ENCODE results near the gene CYP4F12.

The CYP4F12 gene, protein sequence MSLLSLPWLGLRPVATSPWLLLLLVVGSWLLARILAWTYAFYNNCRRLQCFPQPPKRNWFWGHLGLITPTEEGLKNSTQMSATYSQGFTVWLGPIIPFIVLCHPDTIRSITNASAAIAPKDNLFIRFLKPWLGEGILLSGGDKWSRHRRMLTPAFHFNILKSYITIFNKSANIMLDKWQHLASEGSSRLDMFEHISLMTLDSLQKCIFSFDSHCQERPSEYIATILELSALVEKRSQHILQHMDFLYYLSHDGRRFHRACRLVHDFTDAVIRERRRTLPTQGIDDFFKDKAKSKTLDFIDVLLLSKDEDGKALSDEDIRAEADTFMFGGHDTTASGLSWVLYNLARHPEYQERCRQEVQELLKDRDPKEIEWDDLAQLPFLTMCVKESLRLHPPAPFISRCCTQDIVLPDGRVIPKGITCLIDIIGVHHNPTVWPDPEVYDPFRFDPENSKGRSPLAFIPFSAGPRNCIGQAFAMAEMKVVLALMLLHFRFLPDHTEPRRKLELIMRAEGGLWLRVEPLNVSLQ

DNA sequence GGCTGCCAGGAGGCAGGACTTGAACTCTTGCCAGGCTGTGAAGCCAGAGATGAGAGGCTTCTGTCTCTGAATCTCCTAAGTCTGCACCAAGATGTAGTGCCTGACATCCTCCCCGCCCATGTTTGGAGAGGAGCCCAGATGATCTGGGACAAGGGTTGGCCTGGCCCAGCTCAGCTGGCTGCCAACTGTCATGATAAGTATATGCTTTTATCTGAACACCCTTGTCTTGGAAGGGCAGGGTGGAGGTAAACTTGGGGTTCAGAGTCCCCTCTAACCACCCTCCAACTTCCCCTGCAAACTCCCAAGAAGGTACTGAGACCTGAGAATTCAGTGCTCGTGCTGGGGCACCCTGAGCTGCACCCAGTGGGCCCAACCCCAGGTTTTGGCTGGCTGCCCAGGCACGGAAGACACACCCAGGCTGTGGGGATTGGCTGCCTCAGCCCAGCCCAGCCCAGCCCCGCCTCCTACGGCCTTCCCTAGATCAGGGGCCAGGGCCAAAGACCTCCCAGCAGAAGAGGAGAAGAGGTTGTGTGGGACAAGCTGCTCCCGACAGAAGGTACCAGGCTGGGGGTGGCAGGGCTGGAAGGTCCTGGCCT lies at the start of gene CYP4F12:
Gene CYP4F12 (plus strand): TSS at position 508 of the 596 bp plus-strand sequence. CDS start 443 bp downstream, outside the sequence.
- DNase-seq (ENCODE audit: low spot score): no peak

DNA sequence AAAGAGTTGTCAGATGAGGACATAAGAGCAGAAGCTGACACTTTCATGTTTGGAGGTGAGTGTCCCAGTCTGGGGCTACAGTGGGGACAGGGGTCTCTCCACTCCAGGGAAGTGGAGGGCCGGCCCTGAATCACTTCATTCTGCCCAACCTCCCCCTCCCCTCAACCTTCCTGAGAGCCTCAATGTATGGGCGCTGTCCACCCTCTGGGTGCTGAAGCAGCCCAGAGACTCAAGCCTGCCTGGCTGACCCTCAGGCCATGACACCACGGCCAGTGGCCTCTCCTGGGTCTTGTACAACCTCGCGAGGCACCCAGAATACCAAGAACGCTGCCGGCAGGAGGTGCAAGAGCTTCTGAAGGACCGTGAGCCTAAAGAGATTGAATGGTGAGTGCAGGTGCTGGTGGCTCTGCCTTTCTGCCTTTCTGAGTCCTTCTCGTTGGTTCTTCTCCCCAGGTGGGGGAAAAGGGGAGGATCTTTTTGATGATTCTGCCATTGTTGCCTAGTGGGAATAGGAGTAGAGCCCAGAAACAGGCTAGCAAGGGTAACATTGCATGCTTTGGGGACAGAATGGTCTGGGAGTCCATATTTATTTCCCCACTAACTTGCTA lies 49.1 kb upstream of the CYP4F12 start:
- no peak for DNase-seq (ENCODE audit: low spot score)

DNA sequence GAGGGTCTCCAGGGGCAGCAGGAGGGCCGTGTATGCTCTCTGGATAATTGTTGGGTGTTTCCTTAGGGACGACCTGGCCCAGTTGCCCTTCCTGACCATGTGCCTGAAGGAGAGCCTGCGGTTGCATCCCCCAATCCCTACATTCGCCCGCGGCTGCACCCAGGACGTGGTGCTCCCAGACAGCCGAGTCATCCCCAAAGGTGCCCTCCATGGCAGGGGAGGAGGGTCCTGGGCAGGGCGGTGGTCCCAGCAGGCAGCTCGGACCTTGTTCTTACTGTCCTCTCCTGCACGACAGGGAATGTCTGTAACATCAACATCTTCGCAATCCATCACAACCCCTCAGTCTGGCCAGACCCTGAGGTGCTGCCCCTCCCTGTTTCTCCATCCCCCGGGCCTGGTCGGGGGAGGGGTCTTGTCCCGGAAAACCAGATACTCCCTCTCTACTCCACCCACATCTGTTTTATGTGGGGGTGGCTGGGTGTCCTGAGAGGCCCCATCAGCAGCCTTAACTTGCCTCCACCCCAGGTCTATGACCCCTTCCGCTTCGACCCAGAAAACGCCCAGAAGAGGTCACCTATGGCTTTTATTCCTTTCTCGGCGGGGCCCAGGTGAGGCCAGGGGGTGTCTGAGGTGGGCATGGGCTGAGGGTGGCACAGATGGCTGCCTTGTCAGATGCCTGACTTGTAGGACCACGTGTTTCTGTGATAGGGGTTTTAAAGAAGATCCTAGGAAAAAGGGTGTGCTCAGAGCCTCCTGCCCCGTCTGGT lies 44.5 kb upstream of the CYP4F12 start:
- no peak for DNase-seq (ENCODE audit: low spot score)

DNA sequence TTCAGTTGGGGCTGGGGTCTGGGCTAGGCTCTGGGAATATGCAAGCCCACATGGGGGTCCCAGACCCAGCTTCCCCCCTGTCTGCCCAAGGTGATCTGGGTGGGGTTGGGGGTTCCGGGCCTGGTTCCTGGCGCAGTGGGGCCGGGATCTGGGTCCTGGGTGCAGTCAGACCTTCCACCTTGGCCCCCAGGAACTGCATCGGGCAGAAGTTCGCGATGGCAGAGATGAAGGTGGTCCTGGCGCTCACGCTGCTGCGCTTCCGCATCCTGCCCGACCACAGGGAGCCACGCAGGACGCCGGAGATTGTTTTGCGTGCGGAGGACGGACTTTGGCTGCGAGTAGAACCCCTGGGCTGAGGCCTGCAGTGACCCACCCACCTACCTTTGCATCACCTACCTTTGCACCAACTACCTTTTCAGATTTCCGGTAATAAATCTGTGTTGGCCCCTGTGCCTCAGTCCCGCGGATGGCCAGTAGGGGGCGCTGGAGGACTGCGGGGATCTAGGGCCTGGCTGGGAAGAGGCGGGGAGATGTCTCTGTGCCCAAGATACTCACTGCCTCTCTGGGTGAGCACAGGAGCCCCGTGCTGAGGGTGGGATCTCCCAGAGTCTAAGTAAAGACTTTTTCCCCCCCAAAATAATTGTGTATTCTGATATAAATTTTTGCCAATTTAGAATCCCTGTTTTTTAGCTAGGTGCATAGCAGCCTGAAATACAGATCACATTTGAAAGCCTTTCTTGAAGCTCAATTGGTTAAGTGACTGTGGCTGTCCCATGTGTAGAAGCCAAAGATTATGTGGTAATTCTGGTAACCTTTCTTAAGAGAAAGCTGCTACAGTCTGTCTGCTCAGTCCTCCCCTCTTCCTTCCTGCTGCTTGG lies 43.6 kb upstream of the CYP4F12 start:
- peak; percentile 75 for DNase-seq (ENCODE audit: low spot score)

DNA sequence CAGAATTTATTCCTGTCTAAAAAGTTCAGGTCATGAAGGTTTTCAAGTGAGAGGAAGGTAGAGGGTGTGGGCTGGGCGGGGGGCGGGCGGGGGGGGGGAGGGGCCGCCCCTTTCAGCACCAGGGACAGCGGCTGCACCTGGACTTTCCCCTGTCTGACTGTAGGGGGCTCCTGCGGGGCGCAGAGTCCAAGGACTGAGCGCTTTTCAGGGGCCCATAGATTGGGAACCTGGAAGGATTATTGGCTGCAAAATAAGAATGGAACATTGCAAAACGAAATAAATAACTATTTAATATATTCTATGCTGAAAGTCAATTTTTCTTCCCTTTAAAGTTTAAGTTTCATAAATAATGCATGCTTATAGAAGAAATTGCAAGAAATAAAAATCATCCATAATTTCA lies 41.1 kb upstream of the CYP4F12 start:
- peak; percentile 20 for DNase-seq (ENCODE audit: low spot score)

DNA sequence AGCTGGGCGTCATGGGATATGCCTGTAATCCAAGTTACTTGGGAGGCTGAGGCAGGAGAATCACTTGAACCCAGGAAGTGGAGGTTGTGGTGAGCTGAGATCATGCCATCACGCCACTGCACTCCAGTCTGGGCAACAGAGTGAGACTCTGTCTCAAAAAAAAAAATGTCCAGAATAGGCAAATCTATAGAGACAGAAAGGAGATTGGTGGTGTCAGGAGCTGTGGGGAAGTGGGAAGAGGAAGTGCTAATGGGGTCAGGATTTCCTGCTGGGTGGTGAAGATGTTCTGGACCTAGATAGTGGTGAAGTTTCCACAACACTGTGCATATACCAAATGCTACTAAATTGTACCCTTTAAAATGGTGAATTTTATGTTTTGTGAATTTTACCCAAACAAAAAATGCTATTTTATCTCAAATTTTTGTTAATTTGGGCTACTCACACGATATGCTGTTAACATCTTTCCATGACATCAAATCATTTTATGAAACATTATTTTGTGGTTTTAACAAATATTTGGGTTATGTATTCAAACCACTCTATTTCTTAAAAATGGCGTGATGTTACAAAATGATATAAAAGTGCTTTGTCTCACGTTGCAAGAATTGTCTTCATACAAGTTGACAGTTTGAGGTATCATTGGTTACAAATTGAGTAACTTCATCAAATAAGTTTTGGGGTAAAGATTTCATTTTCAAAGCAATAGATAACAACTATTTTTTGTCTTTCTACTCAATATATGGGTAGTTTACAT lies 39.6 kb upstream of the CYP4F12 start:
- no peak for DNase-seq (ENCODE audit: low spot score)

DNA sequence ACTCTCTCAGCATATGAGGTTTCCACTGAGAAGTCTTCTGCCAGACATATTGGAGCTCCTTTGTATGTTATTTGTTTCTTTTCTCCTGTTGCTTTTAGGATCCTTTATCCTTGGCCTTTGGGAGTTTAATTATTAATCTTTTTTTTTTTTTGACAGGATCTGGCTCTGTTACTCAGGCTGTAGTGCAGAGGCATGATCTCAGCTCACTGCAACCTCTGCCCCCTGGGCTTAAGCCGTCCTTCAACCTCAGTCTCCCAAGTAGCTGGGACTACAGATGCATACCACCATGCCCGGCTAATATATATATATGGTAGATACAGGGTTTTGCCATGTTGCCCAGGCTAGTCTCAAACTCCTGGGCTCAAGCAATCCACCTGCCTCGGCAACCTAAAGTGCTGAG lies 38.8 kb upstream of the CYP4F12 start:
- DNase-seq (ENCODE audit: low spot score): no peak

DNA sequence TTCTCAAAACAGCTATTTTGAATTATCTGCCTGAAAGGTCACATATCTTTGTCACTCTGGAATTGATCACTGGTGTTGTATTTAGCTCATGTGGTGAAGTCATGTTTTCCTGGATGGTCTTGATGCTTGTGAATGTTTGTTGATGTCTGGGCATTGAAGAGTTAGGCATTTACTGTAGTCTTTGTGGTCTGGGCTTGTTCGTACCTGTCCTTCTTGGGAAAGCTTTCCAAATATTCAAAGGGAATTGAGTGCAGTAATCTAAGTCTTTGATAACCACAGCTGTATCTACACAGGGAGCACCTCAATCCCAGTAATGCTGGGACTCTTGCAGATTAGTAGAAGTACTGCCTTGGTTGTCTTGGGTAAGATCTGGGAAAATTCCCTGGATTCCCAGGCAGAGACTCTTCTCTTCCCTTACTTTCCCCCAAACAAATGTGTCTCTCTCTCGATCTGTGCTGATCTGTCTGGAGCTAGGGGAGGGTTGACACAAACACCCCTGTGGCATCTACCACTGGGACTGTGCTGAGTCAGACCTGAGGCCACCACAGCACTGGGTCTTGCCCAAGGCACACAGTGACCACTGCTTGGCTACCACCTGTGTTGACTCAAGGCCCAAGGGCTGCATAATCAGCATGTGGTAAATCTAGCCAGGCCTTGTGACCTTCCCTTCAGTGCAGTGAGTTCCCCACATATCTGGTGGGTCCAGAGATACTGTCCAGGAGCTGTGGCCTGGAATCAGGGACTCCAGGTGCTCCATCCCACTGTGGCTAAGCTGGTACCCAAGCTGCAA lies 37.7 kb upstream of the CYP4F12 start:
- DNase-seq (ENCODE audit: low spot score): no peak

DNA sequence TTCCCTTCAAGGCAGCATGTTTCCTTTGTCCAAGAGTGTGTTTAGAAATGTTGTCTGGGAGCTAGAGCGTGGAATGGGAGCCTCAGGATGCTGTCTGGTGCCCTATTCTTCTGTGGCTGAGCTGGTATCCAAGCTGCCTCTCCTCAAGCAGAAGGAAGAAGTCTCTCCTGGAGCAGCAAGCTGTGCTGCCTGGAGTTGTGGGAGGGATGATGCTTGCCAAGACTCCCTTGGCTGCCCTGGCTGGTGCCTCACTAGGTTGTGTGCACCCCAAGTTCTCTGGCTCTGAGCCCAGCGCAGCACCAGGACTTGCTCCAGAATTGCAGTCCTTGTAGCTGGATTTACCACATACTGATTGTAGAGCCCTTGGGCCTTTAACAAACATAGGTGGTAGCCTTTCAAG lies 36.9 kb upstream of the CYP4F12 start:
- DNase-seq (ENCODE audit: low spot score): no peak

DNA sequence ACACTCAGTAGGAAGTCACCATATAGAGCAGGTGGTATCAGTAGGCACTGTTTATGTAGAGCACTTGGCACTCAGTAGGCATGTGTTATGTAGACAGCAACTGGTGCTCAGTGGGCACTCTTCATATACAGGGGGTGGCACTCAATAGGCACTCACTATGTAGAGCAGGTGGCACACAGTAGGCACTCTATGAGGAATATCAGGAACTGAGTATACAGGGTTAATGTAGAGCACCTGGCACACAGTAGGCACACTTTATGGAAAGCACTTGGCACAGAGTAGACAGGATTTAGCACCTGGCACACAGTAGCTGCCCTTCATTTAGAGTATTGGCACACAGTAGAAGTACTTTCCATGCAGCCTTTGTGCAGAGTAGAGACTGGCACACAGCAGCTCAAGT lies 33.3 kb upstream of the CYP4F12 start:
- DNase-seq (ENCODE audit: low spot score): no peak

DNA sequence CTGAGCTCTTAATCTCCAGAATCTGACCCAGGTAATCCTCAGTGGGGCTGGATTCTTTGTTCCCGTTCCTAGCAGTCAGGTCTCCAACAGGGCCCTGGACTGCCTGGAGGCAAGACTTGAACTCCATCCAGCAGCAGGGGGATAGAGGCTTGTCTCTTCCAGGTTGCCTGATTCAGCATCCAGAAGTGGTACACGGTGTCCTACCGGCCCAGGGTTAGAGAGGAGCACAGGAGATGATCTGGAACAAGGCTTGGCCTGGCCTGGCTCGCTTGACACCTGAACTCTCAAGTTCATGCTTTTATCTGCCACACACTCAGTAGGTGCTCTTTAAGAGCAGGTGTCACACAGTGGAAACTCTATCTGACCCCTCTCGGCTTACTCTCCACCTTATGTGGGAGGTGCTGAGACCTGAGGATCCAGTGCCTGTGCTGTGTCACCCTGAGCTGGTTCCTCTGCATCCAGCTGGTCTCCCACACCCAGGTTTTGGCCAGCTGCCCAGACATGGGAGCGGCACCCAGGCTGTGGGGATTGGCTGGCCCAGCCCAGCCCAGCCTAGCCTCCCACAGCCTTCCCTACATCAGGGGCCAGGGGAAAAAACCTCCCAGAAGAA lies 32.5 kb upstream of the CYP4F12 start, which contains the start of gene CYP4F3:
Gene CYP4F3 (plus strand): TSS at position 604 of the 610 bp plus-strand sequence. CDS start 519 bp downstream, outside the sequence.
- DNase-seq (ENCODE audit: low spot score): no peak

DNA sequence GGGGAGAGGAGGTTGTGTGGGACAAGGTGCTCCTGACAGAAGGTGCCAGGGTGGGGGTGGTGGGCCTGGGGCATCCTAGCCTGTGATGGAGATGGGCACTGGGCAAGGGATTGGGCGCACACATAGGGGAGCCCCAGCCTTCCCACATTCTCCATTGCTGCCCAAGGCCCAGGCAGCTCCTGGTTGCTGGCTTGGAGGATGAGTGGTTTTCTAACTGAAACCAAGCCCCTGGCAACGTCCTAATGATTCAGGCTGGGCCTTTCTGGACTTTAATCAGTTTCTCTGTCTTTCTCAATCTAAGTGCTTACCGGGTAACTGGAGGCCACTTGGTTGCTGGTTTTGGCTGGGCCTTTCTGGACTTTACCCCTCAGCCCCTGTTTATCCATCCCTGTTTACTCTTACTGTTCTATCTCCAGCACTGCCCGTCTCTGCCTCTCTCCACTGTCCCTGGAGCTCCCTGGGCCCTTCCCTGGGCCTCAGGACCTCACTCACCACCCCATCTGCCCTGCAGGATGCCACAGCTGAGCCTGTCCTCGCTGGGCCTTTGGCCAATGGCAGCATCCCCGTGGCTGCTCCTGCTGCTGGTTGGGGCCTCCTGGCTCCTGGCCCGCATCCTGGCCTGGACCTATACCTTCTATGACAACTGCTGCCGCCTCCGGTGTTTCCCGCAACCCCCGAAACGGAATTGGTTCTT lies 31.8 kb upstream of the CYP4F12 start:
- DNase-seq (ENCODE audit: low spot score): no peak

DNA sequence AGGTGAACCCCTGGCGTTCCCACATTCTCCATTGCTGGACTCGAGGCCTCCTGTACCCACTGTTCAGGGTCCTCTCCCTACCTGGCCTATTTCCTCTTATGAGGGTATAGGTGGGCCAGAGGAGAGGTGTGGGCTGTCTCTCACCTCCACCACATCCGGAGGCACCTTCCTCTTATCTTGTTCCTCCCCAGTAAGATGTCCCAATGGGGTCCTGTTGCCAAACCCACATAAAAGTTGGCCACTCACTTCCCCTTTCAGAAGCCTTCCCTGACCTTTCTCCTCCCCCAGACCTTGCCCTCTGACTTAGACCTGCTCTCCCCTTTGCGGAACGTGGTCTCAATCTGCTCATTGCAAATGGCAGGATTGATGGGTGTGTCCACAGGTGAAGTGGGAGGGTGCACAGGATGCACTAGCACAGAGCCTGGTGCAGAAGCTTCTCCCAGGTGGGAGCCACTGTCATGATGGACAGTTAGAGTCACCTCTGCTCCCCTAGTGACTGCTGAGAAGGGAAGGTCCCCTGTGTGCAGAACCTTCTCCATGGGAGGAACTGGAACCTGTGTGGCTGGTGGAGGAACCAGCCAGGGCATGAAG lies 30.9 kb upstream of the CYP4F12 start:
- no peak for DNase-seq (ENCODE audit: low spot score)

DNA sequence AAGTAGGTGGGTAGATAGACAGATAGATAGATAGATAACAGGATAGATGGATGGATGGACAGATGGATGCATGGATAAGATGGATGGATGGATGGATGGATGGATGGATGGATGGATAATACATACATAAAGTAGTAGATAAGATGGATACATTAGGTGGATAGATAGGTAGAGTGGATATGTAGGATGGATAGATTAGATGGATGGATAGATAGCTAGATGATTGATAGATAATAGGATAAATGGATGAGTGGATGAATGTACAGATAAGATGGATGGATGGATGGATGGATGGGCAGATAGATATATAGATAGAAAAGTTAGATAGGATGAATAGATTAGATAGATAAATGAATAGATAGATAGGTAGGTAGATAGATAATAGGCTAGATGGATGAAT lies 30.1 kb upstream of the CYP4F12 start:
- no peak for DNase-seq (ENCODE audit: low spot score)

DNA sequence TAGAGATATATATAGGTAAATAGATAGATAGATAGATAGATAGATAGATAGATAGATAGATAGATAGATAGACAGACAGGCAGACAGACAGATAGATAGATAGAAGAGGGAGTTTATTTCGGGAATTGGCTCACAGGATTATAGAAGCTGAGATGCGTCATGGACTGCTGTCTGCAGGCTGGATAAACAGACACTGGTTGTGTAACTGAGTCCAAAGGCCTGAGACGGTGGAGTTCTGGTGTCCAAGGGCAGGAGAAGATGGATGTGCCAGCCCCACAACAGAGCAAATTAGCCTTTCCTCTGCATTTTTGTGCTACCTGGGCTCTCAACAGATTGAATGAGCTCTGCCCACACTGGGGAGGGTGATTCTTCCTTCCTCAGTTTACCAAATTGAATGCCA lies 29.5 kb upstream of the CYP4F12 start:
- no peak for DNase-seq (ENCODE audit: low spot score)

DNA sequence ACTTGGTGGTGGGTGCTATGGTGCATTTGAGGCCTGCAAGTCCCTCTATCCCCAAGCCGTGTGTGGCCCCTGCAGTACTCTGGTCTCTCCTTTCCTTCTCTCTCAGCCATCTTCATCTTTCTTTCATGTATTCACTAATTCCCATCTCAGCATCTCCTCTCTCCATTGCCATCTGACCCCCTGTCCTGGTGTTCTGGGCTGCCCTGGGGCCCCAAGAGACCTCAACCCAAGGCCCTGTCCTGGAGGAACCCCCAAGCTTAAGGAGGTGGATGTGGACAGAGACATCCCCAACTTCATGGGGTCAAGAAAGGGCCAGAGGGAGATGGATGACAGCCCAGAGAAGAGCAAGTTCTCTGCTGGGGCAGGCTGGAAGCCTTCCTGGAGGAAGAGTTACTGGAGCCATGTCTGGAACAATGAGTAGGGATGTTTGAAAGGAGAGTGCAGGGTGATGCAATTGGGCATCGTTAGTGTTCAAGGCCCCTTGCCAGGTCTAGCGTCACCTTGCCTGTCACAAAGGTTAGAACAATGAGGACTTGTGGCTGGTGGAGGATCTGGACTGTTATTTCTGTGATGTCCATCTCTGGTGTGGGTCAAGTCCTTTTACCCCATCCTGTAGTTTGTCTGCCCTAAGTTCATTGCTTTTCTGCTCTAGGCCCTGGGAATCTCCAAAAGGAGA lies 28.7 kb upstream of the CYP4F12 start:
- no peak for DNase-seq (ENCODE audit: low spot score)

DNA sequence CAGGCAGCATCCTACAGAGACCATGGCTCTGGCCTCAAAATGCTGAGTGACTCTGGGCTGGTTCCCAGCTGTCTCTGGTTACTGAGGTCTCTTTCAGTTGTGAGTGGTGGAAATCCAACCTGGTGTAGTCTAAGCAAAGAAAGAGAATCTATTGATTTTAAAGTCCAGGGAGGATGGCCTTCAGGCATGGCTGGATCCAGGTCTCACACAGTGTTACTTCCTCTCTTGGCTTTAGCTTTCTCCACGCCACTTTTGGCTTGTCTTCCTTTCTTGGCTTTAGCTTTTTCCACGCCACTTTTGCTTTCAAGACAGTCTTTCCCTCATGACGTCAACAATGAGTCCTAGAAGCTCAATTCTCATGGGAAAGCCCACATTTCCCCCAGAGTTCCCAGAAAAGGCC lies 28.1 kb upstream of the CYP4F12 start:
- DNase-seq (ENCODE audit: low spot score): no peak

DNA sequence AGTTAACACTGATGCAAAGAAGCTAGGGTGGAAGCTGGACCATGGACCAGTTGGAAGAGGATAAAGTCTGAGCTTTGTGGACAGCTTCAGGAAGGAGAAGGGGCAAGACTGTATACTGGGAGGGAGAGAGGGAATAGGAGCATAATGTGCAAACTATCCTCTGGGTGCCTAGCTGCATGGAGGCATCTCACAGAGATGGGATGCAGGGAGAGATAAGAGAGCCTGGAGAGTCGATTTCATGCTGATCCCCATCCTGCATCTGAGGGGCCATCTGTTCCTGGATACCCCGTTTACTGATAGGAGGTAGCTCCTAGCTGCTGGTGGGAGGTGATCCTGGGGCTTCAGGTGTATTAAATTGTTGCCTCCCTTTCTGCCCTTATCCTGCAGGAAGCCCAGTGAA lies 23.4 kb upstream of the CYP4F12 start:
- no peak for DNase-seq (ENCODE audit: low spot score)

All from hepatic stellate cell (primary cell).